NCI-H460 (cell line): ENCODE data around the gene SLC25A24. TPM values are rescaled to one million over a fixed set of nuclear protein-coding genes. Genes with fewer than 3 reads are reported as not detected.
A peak's percentile ranks its signal among the peaks of the same experiment; 100 is the strongest.
"Not testable (repeated sequence)": the region's sequence is repeated elsewhere in the genome, so short reads cannot be mapped to it uniquely, and the experiment has no call there.

Experiments
- DNase-seq: peaks from one replicate; pipeline ENCODE4 v3.0.0-alpha.2; 2016; ENCODE audit warnings: low read depth; ENCODE audit errors: extremely low read depth
- polyA plus RNA-seq: library from polyadenylated mRNA; depleted of rRNA; stranded (reverse); fragments of >200 nt; gene quantifications from 2 replicates; pipeline ENCODE4 v1.2.3, GENCODE V29; 2014; cell fraction: nucleus; rRNA removed
- total RNA-seq: library from RNA; depleted of rRNA; stranded (reverse); fragments of >200 nt; shearing (Covaris generic); gene quantifications from 2 replicates; pipeline ENCODE4 v1.2.3, GENCODE V29; 2014; rRNA removed

The SLC25A24 gene
- total RNA-seq: 37.3 and 38.3 TPM in 2 replicates
- 24.6 and 26.3 TPM in 2 replicates for polyA plus RNA-seq

DNA sequence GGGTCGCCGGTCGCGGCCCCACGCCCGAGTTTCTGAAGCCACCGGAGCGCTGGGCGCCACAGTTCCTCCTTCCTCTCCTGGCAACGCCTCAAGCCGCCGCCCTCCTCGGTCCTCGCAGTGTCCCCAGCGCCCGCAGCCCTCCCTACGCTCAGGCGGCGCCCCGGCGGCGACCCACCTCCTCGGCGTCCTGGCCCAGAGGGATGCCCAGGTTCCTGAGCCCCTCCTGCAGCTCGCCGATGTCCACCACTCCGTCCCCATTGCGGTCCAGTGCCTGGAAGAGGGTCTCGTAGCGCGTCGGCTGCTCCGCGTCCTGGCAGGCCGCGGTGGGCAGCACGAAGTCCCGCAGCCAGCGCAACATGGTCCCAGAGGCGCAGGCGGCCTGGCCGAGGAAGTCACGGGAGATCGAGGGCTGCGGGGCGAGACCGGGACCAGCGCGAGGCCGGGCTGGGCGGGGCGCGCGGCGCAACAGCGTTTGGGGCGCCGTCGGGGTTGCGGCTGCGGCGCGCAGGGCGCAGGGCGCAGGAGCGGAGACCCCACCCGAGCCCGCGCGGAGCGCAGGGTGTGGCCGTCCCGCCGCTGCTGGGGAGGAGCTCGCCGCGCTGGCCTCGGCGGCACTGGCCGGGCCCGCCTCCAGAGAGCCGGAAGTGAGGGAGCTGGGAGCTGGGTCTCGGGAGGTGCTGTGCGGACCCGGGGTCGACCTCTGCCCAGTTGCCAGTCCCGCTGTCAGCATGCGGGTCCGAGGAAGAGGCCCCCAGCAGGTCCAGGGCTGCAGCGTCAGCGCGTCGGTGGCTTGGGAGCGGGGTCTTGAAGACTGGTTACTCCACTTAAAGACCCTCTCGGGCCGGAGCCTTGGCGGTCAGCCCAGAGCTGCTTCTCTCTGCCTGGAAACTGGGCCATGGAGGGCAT lies at the start of gene SLC25A24:
TSS of gene SLC25A24 (minus strand) at position 563 of the 906 bp plus-strand sequence. CDS start at position 358, 205 bp downstream.
- DNase-seq: peak; percentile 56

DNA sequence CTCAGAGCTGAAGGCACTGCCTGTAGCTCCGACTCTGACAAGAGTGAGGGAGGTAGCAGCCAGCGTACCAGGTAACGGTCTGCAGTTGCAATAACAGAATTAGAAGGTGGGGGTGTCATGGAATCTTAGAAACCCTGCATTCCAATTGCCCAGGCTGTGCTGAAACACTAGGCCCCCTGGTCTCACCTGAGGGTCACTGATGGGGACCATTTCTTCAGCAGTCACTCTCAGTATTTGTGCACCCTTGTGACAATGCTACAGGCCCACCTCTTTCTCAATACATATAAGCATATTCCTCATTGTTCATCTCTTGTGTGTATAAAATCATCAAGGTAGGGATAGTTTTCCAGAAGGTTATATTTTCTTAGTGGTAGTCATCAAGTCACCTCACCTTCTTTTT lies 43.8 kb upstream of the SLC25A24 start, which contains the start of gene NBPF4:
TSS of gene NBPF4 (minus strand) at position 101 of the 400 bp plus-strand sequence. CDS start 315 bp downstream, outside the sequence.
- not testable (repeated sequence) for DNase-seq

DNA sequence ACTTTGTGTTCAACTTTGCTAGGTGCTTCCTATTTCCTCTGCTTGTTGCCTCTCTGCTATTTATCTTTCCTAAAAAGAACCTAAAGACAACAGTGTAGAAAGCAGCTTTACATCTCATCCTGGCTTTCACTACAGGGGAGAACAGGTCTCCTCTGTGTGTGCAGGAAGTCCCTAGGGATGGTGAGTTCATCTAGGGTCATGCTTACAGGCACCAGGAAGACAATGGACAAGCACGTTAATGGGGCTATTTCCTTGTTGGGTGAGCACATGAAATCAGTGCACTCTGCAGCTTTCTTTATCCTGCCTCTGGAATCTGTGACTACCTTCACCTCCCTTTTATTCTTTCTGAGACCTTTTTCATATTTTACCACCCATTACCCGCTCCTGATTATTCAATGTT lies 39.3 kb upstream of the SLC25A24 start:
- not testable (repeated sequence) for DNase-seq

- not testable (repeated sequence) for DNase-seq
Observed at GRCh38 chr1:108235308-108235707, 35.2 kb upstream of the SLC25A24 start.

- DNase-seq: not testable (repeated sequence)
Observed at GRCh38 chr1:108232183-108232582, 32.0 kb upstream of the SLC25A24 start.

DNA sequence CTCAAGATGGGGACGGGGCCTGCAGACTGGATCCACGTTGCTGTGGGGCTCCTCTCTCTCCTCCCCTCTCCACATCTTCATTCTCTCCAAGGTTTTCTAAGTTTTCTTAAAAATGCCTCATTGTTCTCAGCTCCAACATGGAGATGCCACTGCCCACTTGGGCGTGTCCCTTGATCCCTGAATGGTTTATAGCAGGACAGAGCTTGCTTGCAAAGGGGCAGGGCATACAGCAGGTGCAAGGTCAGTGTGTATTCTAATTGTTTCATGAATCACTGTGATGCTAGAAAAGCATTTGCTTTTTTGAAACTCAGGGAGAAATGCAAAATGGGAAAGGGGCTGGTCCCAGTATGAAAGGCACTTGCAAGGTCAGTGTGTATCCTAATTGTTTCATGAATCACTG lies 29.8 kb upstream of the SLC25A24 start:
- not testable (repeated sequence) for DNase-seq

DNA sequence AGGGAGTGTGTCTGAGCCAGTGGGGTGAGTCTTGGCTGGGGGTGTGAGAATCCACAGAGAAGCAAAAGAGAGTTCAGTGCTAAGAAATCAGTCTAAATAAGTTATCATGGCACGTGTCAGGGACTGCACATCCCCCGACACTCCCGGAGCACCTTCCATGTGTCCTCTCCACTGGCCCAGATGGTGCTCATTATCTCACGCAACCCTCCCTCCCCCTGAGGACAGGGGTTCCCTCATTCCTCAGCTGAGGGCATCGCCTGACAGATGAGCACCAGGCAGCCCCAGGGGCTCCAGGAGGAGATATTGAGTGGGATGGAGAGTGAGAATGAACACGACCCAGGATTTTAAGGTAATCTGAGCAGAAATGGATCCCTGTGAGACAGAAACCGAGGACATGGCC lies 27.6 kb upstream of the SLC25A24 start:
- not testable (repeated sequence) for DNase-seq

- not testable (repeated sequence) for DNase-seq
Observed at GRCh38 chr1:108226855-108227254, 26.7 kb upstream of the SLC25A24 start.

- not testable (repeated sequence) for DNase-seq
Observed at GRCh38 chr1:108223226-108223625, 23.1 kb upstream of the SLC25A24 start.

- DNase-seq: not testable (repeated sequence)
Observed at GRCh38 chr1:108217515-108218174, 17.5 kb upstream of the SLC25A24 start.

DNA sequence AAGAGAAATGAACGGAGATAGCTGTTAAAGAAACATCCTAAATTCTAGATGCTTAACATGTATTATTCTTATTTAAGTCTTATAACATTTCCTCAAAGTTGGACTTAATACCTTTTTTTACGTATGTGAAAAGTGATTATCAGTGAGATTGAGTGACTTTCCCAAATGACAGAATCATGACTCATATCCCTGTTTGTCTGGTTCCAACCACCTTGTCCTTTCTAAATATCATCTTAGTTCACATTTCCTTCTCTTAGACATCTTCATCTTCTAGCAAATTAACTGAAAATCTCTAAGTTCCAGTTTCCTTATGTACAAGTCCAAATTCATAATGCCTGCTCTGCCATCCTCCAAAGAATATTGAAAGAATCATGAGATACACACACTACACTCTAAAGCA lies 16.9 kb upstream of the SLC25A24 start:
- DNase-seq: not testable (repeated sequence)

DNA sequence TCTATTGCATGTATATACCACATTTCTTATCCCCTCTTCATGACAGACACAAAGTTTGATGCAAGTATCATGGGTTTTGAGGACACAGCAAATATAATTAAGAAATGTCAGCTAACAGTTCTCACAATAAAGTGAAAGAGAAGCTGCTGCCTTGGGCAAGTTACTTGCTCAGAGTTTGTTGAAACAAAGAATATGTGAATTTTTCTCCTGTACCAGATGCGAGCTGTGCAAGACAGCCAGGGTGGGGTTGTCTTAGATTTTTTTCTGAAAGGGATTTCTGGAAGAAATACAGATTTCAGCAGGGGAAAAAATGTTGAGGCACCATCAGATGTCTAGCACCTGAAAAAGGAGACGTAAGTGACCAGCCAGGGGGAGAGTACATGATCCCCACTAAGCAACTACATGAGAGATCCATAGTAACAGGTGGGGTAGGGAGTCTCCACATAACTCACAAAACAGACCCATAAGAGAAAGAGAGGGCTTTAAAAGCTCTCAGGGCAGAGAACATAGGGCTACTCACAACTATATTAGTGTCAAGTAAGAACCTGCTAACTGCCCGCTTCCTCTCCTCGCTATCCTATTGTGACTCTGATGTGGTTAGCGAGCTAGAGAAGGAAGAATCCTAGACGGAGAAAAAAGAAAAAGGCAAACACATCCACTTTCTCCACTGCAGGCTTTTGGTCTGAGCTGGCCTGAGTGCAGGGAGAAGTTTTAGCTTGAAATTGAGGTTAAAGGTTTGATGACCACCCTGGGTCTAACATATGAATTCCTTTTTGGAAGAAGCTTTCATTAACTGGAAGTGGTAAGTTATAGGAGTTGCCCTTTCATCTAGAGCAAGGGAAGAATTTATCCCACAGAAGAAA lies 16.1 kb upstream of the SLC25A24 start:
- DNase-seq: not testable (repeated sequence)

- peak; percentile 19 for DNase-seq
Observed at GRCh38 chr1:108214641-108215465, 14.7 kb upstream of the SLC25A24 start.

DNA sequence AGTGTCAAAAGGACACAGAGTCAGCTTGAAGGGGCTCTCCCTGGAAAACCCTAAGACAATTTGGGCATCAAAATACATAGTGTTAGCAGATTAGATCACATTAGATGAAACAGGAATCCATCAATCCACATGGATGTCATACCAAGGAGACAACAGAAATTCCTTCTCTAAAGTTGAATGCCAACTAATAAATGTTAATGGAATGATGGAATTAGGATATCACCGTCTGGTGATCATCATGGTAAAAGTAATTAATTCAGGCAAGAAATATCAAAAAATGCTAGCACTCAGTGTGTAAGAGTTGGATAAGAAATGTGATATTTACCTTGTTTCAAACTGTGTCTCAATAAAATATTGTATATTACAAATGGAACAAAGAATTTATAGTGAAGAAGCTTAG lies 10.9 kb upstream of the SLC25A24 start:
- no peak for DNase-seq

- no peak for DNase-seq
Observed at GRCh38 chr1:108209456-108210108, 9.4 kb upstream of the SLC25A24 start.

GRCh38 chr1:108208724-108209446 lies 8.7 kb upstream of the SLC25A24 start:
- no peak for DNase-seq

GRCh38 chr1:108203582-108203981 lies 3.4 kb upstream of the SLC25A24 start:
- DNase-seq: not testable (repeated sequence)

GRCh38 chr1:108201687-108202086 lies 1.5 kb upstream of the SLC25A24 start:
- DNase-seq: no peak
